ENCODE data around the gene ARMC3. TPM values are rescaled to one million over a fixed set of nuclear protein-coding genes. Genes with fewer than 3 reads are reported as not detected.
A peak's percentile ranks its signal among the peaks of the same experiment; 100 is the strongest.
"Not testable (repeated sequence)": the region's sequence is repeated elsewhere in the genome, so short reads cannot be mapped to it uniquely, and the experiment has no call there.

The ARMC3 gene
- polyA plus RNA-seq, 2 of the 4 experiments (the other 2 are of a cell fraction) = 0.09 to 0.59 TPM

GRCh38 chr10:22900841-22901601 is 26.8 kb upstream of the ARMC3 start (continued):
- TF ChIP-seq KDM1A (IDR thresholded peaks at IDR 0.05; ENCODE audit: low read depth) (no peak), RFX5 (IDR thresholded peaks at IDR 0.05) (no peak), RARB (CRISPR knock-in tag; IDR thresholded peaks at IDR 0.05) (no peak), RNF2 (IDR thresholded peaks at IDR 0.05; ENCODE audit: borderline replicate concordance, low read depth) (no peak), JUNB (IDR thresholded peaks at IDR 0.05) (no peak), MAZ (IDR thresholded peaks at IDR 0.05; ENCODE audit: borderline replicate concordance, low read depth, low read length) (no peak), POLR2A (IDR thresholded peaks at IDR 0.05; ENCODE audit: low read length) (no peak)

- H3K4me1 ChIP-seq; ATAC-seq; POLR2A ChIA-PET; H3K9me3 ChIP-seq; FAIRE-seq; H3K4me2 ChIP-seq; H3K4me3 ChIP-seq; H3K27ac ChIP-seq; CTCF ChIA-PET; DNase-seq (ENCODE audit: low read depth in 1 of 2, low spot score in 1 of 2): not testable (repeated sequence)
- WGBS (ENCODE audit: missing lambda C conversion rate) = 0% methylated on average over 3 of the region's 3 CpGs
Measured at GRCh38 chr10:22902147-22902546, 25.7 kb upstream of the ARMC3 start.

- DNase-seq (ENCODE audit: low read depth in 1 of 2, low spot score in 1 of 2) = no peak
- H3K27ac ChIP-seq = no peak overlapping the region
- CTCF ChIA-PET = no interaction called here
Measured at GRCh38 chr10:22903694-22904093, 24.2 kb upstream of the ARMC3 start.

GRCh38 chr10:22906767-22907166 is 21.1 kb upstream of the ARMC3 start:
- 19% methylated on average over 2 of the region's 2 CpGs for WGBS (ENCODE audit: missing lambda C conversion rate)
- CTCF ChIA-PET = no interaction called here
- peaks cover 16% of the 10 kb centered on the region for H3K9me3 ChIP-seq
- no peak for FAIRE-seq
- no peak overlapping the region for H3K4me3 ChIP-seq
- ATAC-seq = no peak
- no peak for TF ChIP-seq EP300 (IDR thresholded peaks at IDR 0.05)
- no peak for TF ChIP-seq ESRRA (IDR thresholded peaks at IDR 0.05; ENCODE audit: borderline replicate concordance, low read length)
- TF ChIP-seq KDM1A (IDR thresholded peaks at IDR 0.05; ENCODE audit: low read depth) = no peak
- TF ChIP-seq ATOH8 (CRISPR knock-in tag; IDR thresholded peaks at IDR 0.05; ENCODE audit: low read depth) = no peak
- TF ChIP-seq HDAC2 (IDR thresholded peaks at IDR 0.05) = no peak
- TF ChIP-seq BHLHE40 (IDR thresholded peaks at IDR 0.05; ENCODE audit: low read depth, low read length) = no peak
- TF ChIP-seq EHF (CRISPR knock-in tag; IDR thresholded peaks at IDR 0.05) = no peak
- no peak for TF ChIP-seq HMGXB4 (CRISPR knock-in tag; IDR thresholded peaks at IDR 0.05; ENCODE audit: borderline replicate concordance)
- TF ChIP-seq NR3C1 (IDR thresholded peaks at IDR 0.05) = no peak
- H3K4me2 ChIP-seq = no peak overlapping the region
- no peak overlapping the region for H3K27ac ChIP-seq
- POLR2A ChIA-PET = no interaction called here
- H3K4me1 ChIP-seq = no peaks in the 10 kb centered on the region
- no peak for DNase-seq (ENCODE audit: low read depth in 1 of 2, low spot score in 1 of 2)

More at GRCh38 chr10:22903694-22904093, 24.2 kb upstream of the ARMC3 start:
- POLR2A ChIA-PET = no interaction called here
- H3K9me3 ChIP-seq = peaks cover 14% of the 10 kb centered on the region
- ATAC-seq (no peak), FAIRE-seq (no peak)
- no peak overlapping the region for H3K4me3 ChIP-seq
- 0% methylated on average over 1 of the region's 1 CpG for whole genome bisulfite sequencing (ENCODE audit: missing lambda C conversion rate)
- no peaks in the 10 kb centered on the region for H3K4me1 ChIP-seq
- TF ChIP-seq E2F6 (IDR thresholded peaks at IDR 0.05; ENCODE audit: borderline replicate concordance, low read depth) = no peak
- peak; percentile 57 for TF ChIP-seq MAFK (IDR thresholded peaks at IDR 0.05; ENCODE audit: partially characterized antibody)
- TF ChIP-seq TFCP2L1 (CRISPR knock-in tag; IDR thresholded peaks at IDR 0.05) = no peak
- no peak overlapping the region for H3K4me2 ChIP-seq
